ENCODE results near the gene FRY. TPM values are rescaled to one million over a fixed set of nuclear protein-coding genes. Genes with fewer than 3 reads are reported as not detected.

The FRY gene
- total and polyA plus RNA-seq, 2 donors (not counting 1 experiment from before 2014, with no cell fraction given) = 2.3 to 6.3 TPM

GRCh38 chr13:32147193-32147592 is 115.6 kb downstream of the FRY start:
- Histone ChIP-seq H3K4me2 (replicated peaks; ENCODE audit: low read depth, low read length, poor library complexity, severe bottlenecking) (no peak overlapping the region), H3K79me2 (ENCODE audit: control insufficient read depth, insufficient read depth, low read length) (no peaks in the 10 kb centered on the region), H3K27me3 (replicated peaks in 1 of 4; ENCODE audit: control extremely low read depth in 1 of 4, control insufficient read depth in 3 of 4, insufficient read depth in 4 of 4, low read length in 3 of 4) (no peaks in the 10 kb centered on the region), H2AFZ (ENCODE audit: insufficient read depth, low read depth, low read length, poor library complexity, severe bottlenecking) (no peak overlapping the region), H3K27ac (ENCODE audit: low read length in 2 of 2) (no peak overlapping the region), H3K9me3 (ENCODE audit: control extremely low read depth in 1 of 3, control insufficient read depth in 2 of 3, insufficient read depth in 1 of 3, low read length in 2 of 3) (no peaks in the 10 kb centered on the region), H3K36me3 (replicated peaks in 1 of 2; ENCODE audit: control extremely low read depth in 1 of 2, control insufficient read depth in 1 of 2, extremely low read depth in 1 of 2, insufficient read depth in 2 of 2, low read length in 1 of 2) (no peaks in the 10 kb centered on the region), H3K4me1 (ENCODE audit: control insufficient read depth in 2 of 2, insufficient read depth in 2 of 2, low read length in 2 of 2) (no peaks in the 10 kb centered on the region), H4K20me1 (ENCODE audit: control insufficient read depth, insufficient read depth, low read length, poor library complexity, severe bottlenecking) (no peaks in the 10 kb centered on the region), H3K9ac (ENCODE audit: low read length) (no peak overlapping the region), H3K4me3 (ENCODE audit: control extremely low read depth in 1 of 5, extremely low read depth in 1 of 5, insufficient read depth in 1 of 5, low read depth in 2 of 5, low read length in 4 of 5) (no peak overlapping the region)
- WGBS (ENCODE audit: insufficient coverage) = no CpG with 5 or more reads among the region's 2 CpGs
- Mint-ChIP-seq H3K27ac (no peak overlapping the region), H3K4me3 (no peak overlapping the region), H3K9me3 (ENCODE audit: insufficient read depth) (no peaks in the 10 kb centered on the region), H3K4me1 (no peaks in the 10 kb centered on the region), H3K27me3 (no peaks in the 10 kb centered on the region)
- ChIA-PET CTCF (interaction anchor here (1.4 kb wide), 1 partner anchor 18 kb away, joined by 5 read pairs; no protein-coding TSS in a partner anchor), POLR2A (no interaction called here)
- ATAC-seq (ENCODE audit: low read depth) (no peak), DNase-seq (no peak)
- no peak for TF ChIP-seq EZH2 (IDR thresholded peaks at IDR 0.05; ENCODE audit: borderline replicate concordance, insufficient read depth, low read depth, low read length, poor library complexity, severe bottlenecking)
- no peak for TF ChIP-seq CTCF (IDR thresholded peaks at IDR 0.05)
- intact Hi-C loops (cut with micrococcal nuclease) = no loop called here

- Histone ChIP-seq H3K36me3 (replicated peaks in 1 of 2; ENCODE audit: control extremely low read depth in 1 of 2, control insufficient read depth in 1 of 2, extremely low read depth in 1 of 2, insufficient read depth in 2 of 2, low read length in 1 of 2) (no peaks in the 10 kb centered on the region), H3K9ac (ENCODE audit: low read length) (no peak overlapping the region), H3K79me2 (ENCODE audit: control insufficient read depth, insufficient read depth, low read length) (no peaks in the 10 kb centered on the region), H4K20me1 (ENCODE audit: control insufficient read depth, insufficient read depth, low read length, poor library complexity, severe bottlenecking) (no peaks in the 10 kb centered on the region), H2AFZ (ENCODE audit: insufficient read depth, low read depth, low read length, poor library complexity, severe bottlenecking) (no peak overlapping the region), H3K4me2 (replicated peaks; ENCODE audit: low read depth, low read length, poor library complexity, severe bottlenecking) (no peak overlapping the region), H3K4me1 (ENCODE audit: control insufficient read depth in 2 of 2, insufficient read depth in 2 of 2, low read length in 2 of 2) (no peaks in the 10 kb centered on the region), H3K9me3 (ENCODE audit: control extremely low read depth in 1 of 3, control insufficient read depth in 2 of 3, insufficient read depth in 1 of 3, low read length in 2 of 3) (no peaks in the 10 kb centered on the region), H3K27me3 (replicated peaks in 1 of 4; ENCODE audit: control extremely low read depth in 1 of 4, control insufficient read depth in 3 of 4, insufficient read depth in 4 of 4, low read length in 3 of 4) (no peaks in the 10 kb centered on the region), H3K4me3 (ENCODE audit: control extremely low read depth in 1 of 5, extremely low read depth in 1 of 5, insufficient read depth in 1 of 5, low read depth in 2 of 5, low read length in 4 of 5) (no peak overlapping the region), H3K27ac (ENCODE audit: low read length in 2 of 2) (no peak overlapping the region)
- CTCF ChIA-PET = interaction anchor here (1.4 kb wide), 1 partner anchor 17 kb away, joined by 5 read pairs; no protein-coding TSS in a partner anchor
- no peaks in the 10 kb centered on the region for H3K4me1 Mint-ChIP-seq
- no peak for DNase-seq
- no peak overlapping the region for H3K27ac Mint-ChIP-seq
- 80% methylated on average over 1 of the region's 4 CpGs for WGBS (ENCODE audit: insufficient coverage)
- intact Hi-C loops (cut with micrococcal nuclease) = no loop called here
- TF ChIP-seq CTCF (IDR thresholded peaks at IDR 0.05) = no peak
- no peak for TF ChIP-seq EZH2 (IDR thresholded peaks at IDR 0.05; ENCODE audit: borderline replicate concordance, insufficient read depth, low read depth, low read length, poor library complexity, severe bottlenecking)
- no peaks in the 10 kb centered on the region for H3K9me3 Mint-ChIP-seq (ENCODE audit: insufficient read depth)
- POLR2A ChIA-PET = no interaction called here
- H3K4me3 Mint-ChIP-seq = no peak overlapping the region
- no peaks in the 10 kb centered on the region for H3K27me3 Mint-ChIP-seq
- ATAC-seq (ENCODE audit: low read depth) = no peak
These were observed 116.4 kb downstream of the FRY start for GRCh38 chr13:32147976-32148375.

Measured in B cell (primary cell).